Left kidney (tissue), 2 donors: ENCODE measurements around the gene CGB5. TPM values are rescaled to one million over a fixed set of nuclear protein-coding genes. Genes with fewer than 3 reads are reported as not detected.

Source experiments
- DNase-seq: peaks from one replicate; pipeline ENCODE4 v3.0.0-alpha.2; 2013
- polyA plus RNA-seq: library from polyadenylated mRNA; unstranded; fragments of 120-200 nt; gene quantifications from one replicate; pipeline ENCODE4 v1.2.1, GENCODE V29; 2013; ENCODE audit not compliant: insufficient read length

The CGB5 gene
- polyA plus RNA-seq, 1 donor = not detected

DNA sequence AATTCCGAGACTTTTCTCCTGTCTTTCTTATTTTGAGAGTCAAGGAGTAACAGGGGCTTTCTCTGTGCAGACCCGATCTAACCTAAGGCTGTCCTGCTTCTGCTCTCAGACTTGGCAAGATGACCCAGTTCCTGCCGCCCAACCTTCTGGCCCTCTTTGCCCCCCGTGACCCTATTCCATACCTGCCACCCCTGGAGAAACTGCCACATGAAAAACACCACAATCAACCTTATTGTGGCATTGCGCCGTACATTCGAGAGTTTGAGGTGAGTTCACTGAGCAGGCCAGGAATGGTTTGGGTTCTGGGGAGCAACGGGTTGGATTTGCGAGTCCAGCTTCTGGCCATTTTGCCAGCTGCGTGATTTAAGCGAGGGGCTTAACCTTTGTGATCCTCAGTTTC lies 42.6 kb downstream of the CGB5 start:
- DNase-seq = no peak

DNA sequence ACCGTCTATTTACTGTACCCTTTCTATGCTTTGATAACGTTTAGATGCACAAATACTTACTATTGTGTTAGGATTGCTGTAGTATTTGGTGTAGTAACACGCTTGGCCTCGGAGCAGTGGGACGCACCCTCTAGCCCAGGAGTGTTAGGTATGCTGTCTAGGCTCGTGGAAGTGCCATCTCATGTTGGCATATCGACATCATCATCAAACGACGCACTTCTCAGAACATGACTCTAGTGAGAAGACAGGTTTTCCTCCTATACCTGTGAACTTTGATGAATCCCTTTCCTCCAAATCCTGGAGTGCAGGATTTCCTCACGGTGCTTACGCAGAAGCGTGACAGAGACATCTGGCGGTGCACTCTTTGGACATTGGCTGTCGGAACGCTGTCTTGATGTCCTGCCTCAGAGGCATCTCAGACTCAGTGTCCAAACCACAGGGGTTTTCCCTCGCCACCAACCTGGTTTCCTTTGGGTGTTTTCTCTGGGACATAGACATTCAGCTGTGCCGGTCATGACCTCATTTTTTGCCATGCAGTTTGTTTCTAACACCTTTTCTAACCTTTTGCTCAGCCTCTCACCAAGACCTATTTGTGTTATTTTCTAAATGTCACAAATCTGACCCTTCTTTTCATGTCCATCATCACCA lies 47.9 kb downstream of the CGB5 start:
- DNase-seq = no peak

DNA sequence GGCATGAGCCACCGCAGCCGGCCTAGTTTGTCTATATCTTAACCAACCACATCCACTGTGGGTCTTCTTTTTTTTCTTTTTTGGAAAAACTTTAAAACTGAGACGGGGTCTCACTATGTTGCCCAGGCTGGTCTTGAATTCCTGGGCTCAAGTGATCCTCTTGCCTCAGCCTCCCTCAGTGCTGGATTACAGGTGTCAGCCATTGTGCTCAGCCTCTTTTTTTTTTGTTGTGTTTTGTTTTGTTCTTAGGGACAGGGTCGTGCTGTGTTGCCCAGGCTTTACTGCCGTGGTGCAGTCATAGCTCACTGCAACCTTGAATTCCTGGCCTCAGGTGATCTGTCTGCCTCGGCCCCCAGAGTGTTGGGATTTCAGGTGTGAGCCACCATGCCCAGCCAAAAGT lies 49.0 kb downstream of the CGB5 start:
- no peak for DNase-seq

Other genes with a start within 250 kb of the CGB5 start
- gene BCAT2, start 232.8 kb upstream of the CGB5 start, polyA plus RNA-seq = 39.9 TPM
- gene HSD17B14, start 207.4 kb upstream of the CGB5 start, polyA plus RNA-seq = 27.4 TPM
- gene PLEKHA4, start 175.2 kb upstream of the CGB5 start, polyA plus RNA-seq = 23.1 TPM
- gene PPP1R15A, start 171.4 kb upstream of the CGB5 start, polyA plus RNA-seq = 33.8 TPM
- gene TULP2, start 145.1 kb upstream of the CGB5 start, polyA plus RNA-seq = 1.6 TPM
- 238 TPM for gene NUCB1, start 143.5 kb upstream of the CGB5 start, polyA plus RNA-seq
- gene DHDH, start 110.1 kb upstream of the CGB5 start, polyA plus RNA-seq = 4.6 TPM
- 64.5 TPM for gene BAX, start 89.0 kb upstream of the CGB5 start, polyA plus RNA-seq
- 2,202 TPM for gene FTL, start 78.5 kb upstream of the CGB5 start, polyA plus RNA-seq
- 52.2 TPM for gene GYS1, start 50.5 kb upstream of the CGB5 start, polyA plus RNA-seq
- 80.2 TPM for gene RUVBL2, start 50.0 kb upstream of the CGB5 start, polyA plus RNA-seq
- gene LHB, start 26.8 kb upstream of the CGB5 start, polyA plus RNA-seq = 0.38 TPM
- gene CGB3, start 19.5 kb upstream of the CGB5 start, polyA plus RNA-seq = not detected
- gene CGB2, start 12.0 kb upstream of the CGB5 start, polyA plus RNA-seq = not detected
- not detected for gene CGB1, start 7.0 kb upstream of the CGB5 start, polyA plus RNA-seq
- gene CGB8, start 5.3 kb downstream of the CGB5 start, polyA plus RNA-seq = not detected
- gene CGB7, start 13.9 kb downstream of the CGB5 start, polyA plus RNA-seq = 0.78 TPM
- 3.1 TPM for gene NTF4, start 21.0 kb downstream of the CGB5 start, polyA plus RNA-seq
- 0.08 TPM for gene KCNA7, start 28.9 kb downstream of the CGB5 start, polyA plus RNA-seq
- gene SNRNP70, start 41.6 kb downstream of the CGB5 start, polyA plus RNA-seq = 354 TPM
- gene LIN7B, start 70.5 kb downstream of the CGB5 start, polyA plus RNA-seq = 5.6 TPM
- 0.20 TPM for gene C19orf73, start 75.3 kb downstream of the CGB5 start, polyA plus RNA-seq
- 3.9 TPM for gene PPFIA3, start 75.7 kb downstream of the CGB5 start, polyA plus RNA-seq
- gene HRC, start 111.5 kb downstream of the CGB5 start, polyA plus RNA-seq = 22.9 TPM
- 29.4 TPM for gene TRPM4, start 113.9 kb downstream of the CGB5 start, polyA plus RNA-seq